PC-3 (cell line): Measurements from ENCODE around the gene DYNLT2.

Experiments used
- CTCF ChIP-seq: fragments of 300-600 bp; sonication (generic); conservative IDR thresholded peaks from 2 replicates; pipeline ENCODE4 v1.5.1; 2017; ENCODE audit warnings: antibody characterized with exemption, low read depth, mild to moderate bottlenecking, low read length
- EZH2 ChIP-seq: fragments of 300-600 bp; sonication (generic); IDR thresholded peaks from one replicate; pipeline ENCODE4 v1.6.1; 2017; ENCODE audit warnings: antibody characterized with exemption, mild to moderate bottlenecking, low read length; ENCODE audit not compliant: unreplicated experiment
- EZH2phosphoT487 ChIP-seq: fragments of 300-600 bp; sonication (generic); IDR thresholded peaks from 2 replicates; pipeline ENCODE4 v1.6.1; 2018; ENCODE audit warnings: mild to moderate bottlenecking, antibody characterized with exemption, low read length, borderline replicate concordance

- no peak for TF ChIP-seq CTCF
- no peak for TF ChIP-seq EZH2phosphoT487
- TF ChIP-seq EZH2: no peak
These were observed 51.1 kb downstream of the DYNLT2 start for GRCh38 chr6:169700296-169700695.
